SH-SY5Y (cell line): Measurements from ENCODE around the gene SIMC1.

Experiments
- GATA2 ChIP-seq: IDR thresholded peaks from 2 replicates; pipeline ENCODE4 v1.6.1; 2011; ENCODE audit warnings: mild to moderate bottlenecking, low read depth, low read length
- GATA3 ChIP-seq: IDR thresholded peaks from 2 replicates; pipeline ENCODE4 v1.6.1; 2011; ENCODE audit warnings: low read depth, mild to moderate bottlenecking, low read length, moderate library complexity

- TF ChIP-seq GATA2: peak; percentile 65
- TF ChIP-seq GATA3: no peak
Observed at GRCh38 chr5:176361437-176362232, 123.4 kb downstream of the SIMC1 start, which contains the start of gene KIAA1191.
